ENCODE data around the gene HTR1E. TPM values are rescaled to one million over a fixed set of nuclear protein-coding genes. Genes with fewer than 3 reads are reported as not detected.

HTR1E gene
- total and polyA plus RNA-seq, 4 donors = not detected

GRCh38 chr6:86959656-86960055, 22.3 kb downstream of the HTR1E start:
- ATAC-seq (ENCODE audit: insufficient read depth, low FRiP score) (no peak), DNase-seq (no peak)
- no peak overlapping the region for H3K27ac ChIP-seq (ENCODE audit: low read depth in 1 of 2, low read length in 1 of 2)
- no peak overlapping the region for H3K4me3 ChIP-seq
- H3K9ac ChIP-seq (ENCODE audit: insufficient read depth in 1 of 2, low read length in 2 of 2) = no peak overlapping the region
- H3K27me3 ChIP-seq (ENCODE audit: control insufficient read depth in 3 of 3, insufficient read depth in 3 of 3, low read length in 2 of 3) = no peaks in the 10 kb centered on the region
- 91% methylated on average over 2 of the region's 2 CpGs for WGBS, 2 donors
- peaks cover 0 to 2% (median 0%) of the 10 kb centered on the region in 4 donors for H3K9me3 ChIP-seq (ENCODE audit: control insufficient read depth in 4 of 4, insufficient read depth in 3 of 4, low read length in 3 of 4)
- no peaks in the 10 kb centered on the region for H3K4me1 ChIP-seq (ENCODE audit: control insufficient read depth in 5 of 5, insufficient read depth in 5 of 5, low read length in 5 of 5)
- H3K36me3 ChIP-seq (ENCODE audit: control insufficient read depth in 4 of 4, insufficient read depth in 4 of 4, low read length in 4 of 4) = no peaks in the 10 kb centered on the region
- TF ChIP-seq CTCF (IDR thresholded peaks at IDR 0.05; ENCODE audit: control extremely low read depth, extremely low read depth) = no peak

GRCh38 chr6:86961455-86962200, 24.3 kb downstream of the HTR1E start:
- no peak for ATAC-seq (ENCODE audit: insufficient read depth, low FRiP score)
- H3K27ac ChIP-seq (ENCODE audit: low read depth in 1 of 2, low read length in 1 of 2) = no peak overlapping the region
- peaks cover 0 to 2% (median 0%) of the 10 kb centered on the region in 4 donors for H3K9me3 ChIP-seq (ENCODE audit: control insufficient read depth in 4 of 4, insufficient read depth in 3 of 4, low read length in 3 of 4)
- no peak for TF ChIP-seq CTCF (IDR thresholded peaks at IDR 0.05; ENCODE audit: control extremely low read depth, extremely low read depth)
- H3K36me3 ChIP-seq (ENCODE audit: control insufficient read depth in 4 of 4, insufficient read depth in 4 of 4, low read length in 4 of 4) = no peaks in the 10 kb centered on the region
- no peaks in the 10 kb centered on the region for H3K4me1 ChIP-seq (ENCODE audit: control insufficient read depth in 5 of 5, insufficient read depth in 5 of 5, low read length in 5 of 5)
- H3K27me3 ChIP-seq (ENCODE audit: control insufficient read depth in 3 of 3, insufficient read depth in 3 of 3, low read length in 2 of 3) = no peaks in the 10 kb centered on the region
- DNase-seq = no peak
- no peak overlapping the region for H3K9ac ChIP-seq (ENCODE audit: insufficient read depth in 1 of 2, low read length in 2 of 2)
- H3K4me3 ChIP-seq = no peak overlapping the region
- WGBS, 2 donors = 76 to 87% methylated on average over 8 of the region's 8 CpGs

- no peak for TF ChIP-seq CTCF (IDR thresholded peaks at IDR 0.05; ENCODE audit: control extremely low read depth, extremely low read depth)
- ATAC-seq (ENCODE audit: insufficient read depth, low FRiP score) (no peak), DNase-seq (no peak)
- peaks cover 0 to 2% (median 0%) of the 10 kb centered on the region in 4 donors for H3K9me3 ChIP-seq (ENCODE audit: control insufficient read depth in 4 of 4, insufficient read depth in 3 of 4, low read length in 3 of 4)
- no peaks in the 10 kb centered on the region for H3K36me3 ChIP-seq (ENCODE audit: control insufficient read depth in 4 of 4, insufficient read depth in 4 of 4, low read length in 4 of 4)
- 89 to 97% methylated on average over 2 of the region's 2 CpGs for WGBS, 2 donors
- H3K9ac ChIP-seq (ENCODE audit: insufficient read depth in 1 of 2, low read length in 2 of 2) = no peak overlapping the region
- H3K27ac ChIP-seq (ENCODE audit: low read depth in 1 of 2, low read length in 1 of 2) = no peak overlapping the region
- H3K4me3 ChIP-seq = no peak overlapping the region
- H3K4me1 ChIP-seq (ENCODE audit: control insufficient read depth in 5 of 5, insufficient read depth in 5 of 5, low read length in 5 of 5) = no peaks in the 10 kb centered on the region
- no peaks in the 10 kb centered on the region for H3K27me3 ChIP-seq (ENCODE audit: control insufficient read depth in 3 of 3, insufficient read depth in 3 of 3, low read length in 2 of 3)
Observed at GRCh38 chr6:86963352-86963751, 26.0 kb downstream of the HTR1E start.

Data from lung (tissue), 12 donors.